ENCODE data around the gene TSPAN13. TPM values are rescaled to one million over a fixed set of nuclear protein-coding genes. Genes with fewer than 3 reads are reported as not detected.

TSPAN13 gene
- polyA plus RNA-seq, 1 donor (not counting 4 experiments of a cell fraction or from before 2014, with no cell fraction given), result 21.6 TPM

DNA sequence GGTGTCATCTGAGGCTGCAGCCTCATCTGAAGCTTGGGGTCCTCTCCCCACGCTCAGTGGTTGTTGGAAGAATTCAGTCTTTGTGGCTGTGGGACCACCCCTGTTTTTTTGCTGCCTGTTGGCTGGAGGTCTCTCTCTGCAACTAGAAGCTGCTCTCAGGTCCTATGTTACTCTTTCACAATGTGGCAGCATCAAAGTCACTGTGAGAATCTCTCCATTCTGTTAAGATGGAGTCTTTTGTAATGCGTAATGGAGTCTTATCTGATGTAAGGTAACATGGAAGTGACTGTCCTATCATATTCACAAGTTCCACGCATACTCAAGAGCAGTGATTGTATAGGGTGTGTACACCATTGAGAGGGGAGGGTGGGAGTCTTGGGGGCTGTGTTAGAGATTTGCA lies 24.9 kb downstream of the TSPAN13 start:
- Histone ChIP-seq H4K20me1 (ENCODE audit: control insufficient read depth, extremely low read depth, insufficient read depth, low read length) (no peaks in the 10 kb centered on the region), H3K9me1 (ENCODE audit: control insufficient read depth, extremely low read depth, insufficient read depth, low read length) (no peaks in the 10 kb centered on the region), H3K27ac (ENCODE audit: control insufficient read depth, insufficient read depth, low read length) (no peak overlapping the region), H3K27me3 (ENCODE audit: control insufficient read depth, extremely low read depth, insufficient read depth, low read length) (no peaks in the 10 kb centered on the region), H3K36me3 (ENCODE audit: control insufficient read depth in 2 of 2, extremely low read depth in 1 of 2, insufficient read depth in 2 of 2, low read length in 2 of 2) (no peaks in the 10 kb centered on the region), H3K4me3 (ENCODE audit: control insufficient read depth in 2 of 3, extremely low read depth in 1 of 3, insufficient read depth in 2 of 3, low read depth in 1 of 3, low read length in 3 of 3) (no peak overlapping the region), H3K9ac (ENCODE audit: control insufficient read depth, extremely low read depth, insufficient read depth, low read length) (no peak overlapping the region), H3K9me3 (ENCODE audit: control insufficient read depth, low read depth, low read length) (no peaks in the 10 kb centered on the region), H2AFZ (ENCODE audit: control insufficient read depth, low read length) (no peak overlapping the region), H3K4me1 (ENCODE audit: control insufficient read depth, extremely low read depth, insufficient read depth, low read length) (peaks cover 2% of the 10 kb centered on the region), H3K79me2 (ENCODE audit: control insufficient read depth, insufficient read depth, low read length) (no peaks in the 10 kb centered on the region), H3K4me2 (ENCODE audit: control insufficient read depth, extremely low read depth, insufficient read depth, low read depth, low read length) (no peak overlapping the region)
- FAIRE-seq, result no peak
- TF ChIP-seq, protein P1, sequence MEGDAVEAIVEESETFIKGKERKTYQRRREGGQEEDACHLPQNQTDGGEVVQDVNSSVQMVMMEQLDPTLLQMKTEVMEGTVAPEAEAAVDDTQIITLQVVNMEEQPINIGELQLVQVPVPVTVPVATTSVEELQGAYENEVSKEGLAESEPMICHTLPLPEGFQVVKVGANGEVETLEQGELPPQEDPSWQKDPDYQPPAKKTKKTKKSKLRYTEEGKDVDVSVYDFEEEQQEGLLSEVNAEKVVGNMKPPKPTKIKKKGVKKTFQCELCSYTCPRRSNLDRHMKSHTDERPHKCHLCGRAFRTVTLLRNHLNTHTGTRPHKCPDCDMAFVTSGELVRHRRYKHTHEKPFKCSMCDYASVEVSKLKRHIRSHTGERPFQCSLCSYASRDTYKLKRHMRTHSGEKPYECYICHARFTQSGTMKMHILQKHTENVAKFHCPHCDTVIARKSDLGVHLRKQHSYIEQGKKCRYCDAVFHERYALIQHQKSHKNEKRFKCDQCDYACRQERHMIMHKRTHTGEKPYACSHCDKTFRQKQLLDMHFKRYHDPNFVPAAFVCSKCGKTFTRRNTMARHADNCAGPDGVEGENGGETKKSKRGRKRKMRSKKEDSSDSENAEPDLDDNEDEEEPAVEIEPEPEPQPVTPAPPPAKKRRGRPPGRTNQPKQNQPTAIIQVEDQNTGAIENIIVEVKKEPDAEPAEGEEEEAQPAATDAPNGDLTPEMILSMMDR (optimal IDR thresholded peaks at IDR 0.05 in 1 of 3, IDR thresholded peaks at IDR 0.05 in 1 of 3, conservative IDR thresholded peaks at IDR 0.05 in 1 of 3; ENCODE audit: extremely low read depth in 1 of 3, insufficient read depth in 2 of 3, low read length in 3 of 3), result no peak
- no peak for TF ChIP-seq EZH2 (IDR thresholded peaks at IDR 0.05; ENCODE audit: low read length)
- DNase-seq (ENCODE audit: low read depth, low spot score), result no peak
- dilution Hi-C loops (cut with MboI; ENCODE audit: extremely low pct_ligation_motif_present, low sequenced_read_pairs), result no loop called here

DNA sequence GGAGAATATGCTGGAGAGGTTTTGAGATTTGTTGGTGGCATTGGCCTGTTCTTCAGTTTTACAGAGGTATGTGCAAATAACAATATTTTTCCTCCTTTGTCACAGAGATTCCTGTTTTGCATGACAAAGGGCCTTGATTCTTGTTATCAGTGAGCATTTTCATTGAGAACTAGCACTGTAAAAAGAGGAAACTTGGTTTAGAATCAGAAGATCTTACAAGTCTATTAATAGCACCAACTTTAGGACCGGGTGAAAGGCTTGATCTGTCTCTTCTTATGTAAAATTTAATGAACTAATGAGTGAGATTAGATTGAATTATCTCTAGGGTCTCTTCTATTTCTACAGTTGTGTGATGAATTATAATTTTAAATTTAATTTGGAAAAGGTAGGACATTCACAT lies 25.5 kb downstream of the TSPAN13 start:
- no peaks in the 10 kb centered on the region for H3K9me1 ChIP-seq (ENCODE audit: control insufficient read depth, extremely low read depth, insufficient read depth, low read length)
- H4K20me1 ChIP-seq (ENCODE audit: control insufficient read depth, extremely low read depth, insufficient read depth, low read length), result no peaks in the 10 kb centered on the region
- H3K27me3 ChIP-seq (ENCODE audit: control insufficient read depth, extremely low read depth, insufficient read depth, low read length), result no peaks in the 10 kb centered on the region
- H2AFZ ChIP-seq (ENCODE audit: control insufficient read depth, low read length), result no peak overlapping the region
- H3K9ac ChIP-seq (ENCODE audit: control insufficient read depth, extremely low read depth, insufficient read depth, low read length), result no peak overlapping the region
- H3K27ac ChIP-seq (ENCODE audit: control insufficient read depth, insufficient read depth, low read length), result no peak overlapping the region
- no peaks in the 10 kb centered on the region for H3K9me3 ChIP-seq (ENCODE audit: control insufficient read depth, low read depth, low read length)
- no peak overlapping the region for H3K4me3 ChIP-seq (ENCODE audit: control insufficient read depth in 2 of 3, extremely low read depth in 1 of 3, insufficient read depth in 2 of 3, low read depth in 1 of 3, low read length in 3 of 3)
- no peak for TF ChIP-seq EZH2 (IDR thresholded peaks at IDR 0.05; ENCODE audit: low read length)
- TF ChIP-seq, protein P1 (optimal IDR thresholded peaks at IDR 0.05 in 1 of 3, IDR thresholded peaks at IDR 0.05 in 1 of 3, conservative IDR thresholded peaks at IDR 0.05 in 1 of 3; ENCODE audit: extremely low read depth in 1 of 3, insufficient read depth in 2 of 3, low read length in 3 of 3), result no peak
- DNase-seq (ENCODE audit: low read depth, low spot score) (no peak), FAIRE-seq (no peak)
- H3K36me3 ChIP-seq (ENCODE audit: control insufficient read depth in 2 of 2, extremely low read depth in 1 of 2, insufficient read depth in 2 of 2, low read length in 2 of 2), result no peaks in the 10 kb centered on the region
- H3K79me2 ChIP-seq (ENCODE audit: control insufficient read depth, insufficient read depth, low read length), result no peaks in the 10 kb centered on the region
- dilution Hi-C loops (cut with MboI; ENCODE audit: extremely low pct_ligation_motif_present, low sequenced_read_pairs), result no loop called here
- no peak overlapping the region for H3K4me2 ChIP-seq (ENCODE audit: control insufficient read depth, extremely low read depth, insufficient read depth, low read depth, low read length)
- peaks cover 2% of the 10 kb centered on the region for H3K4me1 ChIP-seq (ENCODE audit: control insufficient read depth, extremely low read depth, insufficient read depth, low read length)
